Psoas muscle (tissue), 8 donors: Measurements from ENCODE around the gene SEC24D. TPM values are rescaled to one million over a fixed set of nuclear protein-coding genes. Genes with fewer than 3 reads are reported as not detected.

Source experiments
- ATAC-seq, 4 donors: fragments of 200-7000 bp; cut with Tn5 transposase; one replicate each; pipeline ENCODE4 v1.9.1; 2020; ENCODE audit warnings: moderate library complexity in 3 of 4, mild to moderate bottlenecking in 2 of 4
- DNase-seq, 2 donors: peaks; one replicate each; pipeline ENCODE4 v3.0.0-alpha.2; 2020
- H3K27ac ChIP-seq: fragments of 200-600 bp; one replicate; pipeline ENCODE4 v1.8.0; 2022
- H3K27me3 ChIP-seq, 3 donors: fragments of 200-600 bp in 1 of 3; one replicate each; pipeline versions ENCODE4 v1.6.1 to v1.8.0; 2013 to 2022; ENCODE audit warnings: low read length in 2 of 3, mild to moderate bottlenecking in 2 of 3, moderate library complexity in 1 of 3; ENCODE audit not compliant: insufficient read depth in 3 of 3
- H3K36me3 ChIP-seq, 2 donors: fragments of 200-600 bp in 1 of 2; one replicate each; pipeline versions ENCODE4 v1.6.1 to v1.8.0; 2013 to 2022; ENCODE audit warnings: low read depth in 1 of 2, mild to moderate bottlenecking in 1 of 2, moderate library complexity in 1 of 2; ENCODE audit not compliant: insufficient read depth in 1 of 2
- H3K4me1 ChIP-seq: fragments of 200-600 bp; one replicate; pipeline ENCODE4 v1.8.0; 2022
- H3K4me3 ChIP-seq: fragments of 200-600 bp; one replicate; pipeline ENCODE4 v1.8.0; 2022; ENCODE audit warnings: mild to moderate bottlenecking
- H3K9me3 ChIP-seq: fragments of 200-600 bp; one replicate; pipeline ENCODE4 v1.8.0; 2022
- CTCF ChIP-seq: fragments of 200-600 bp; IDR thresholded peaks from one replicate; pipeline ENCODE4 v1.8.0; 2022; ENCODE audit warnings: antibody characterized with exemption
- WGBS, 3 donors: extraction: QIAGEN DNeasy Blood & Tissue Kit; methylation state at CpG; one replicate each; pipeline versions ENCODE4 v1.1.6 to v1.1.7; 2013; 5-methylcytosine and 5-hydroxymethylcytosine counted together
- intact Hi-C, 2 donors: fragments of 100-400 bp; cut with DNase I; formaldehyde crosslinking; loops; one replicate each; pipeline versions ENCODE4 v1.11.0 to v1.14.2; 2022
- long read RNA-seq, 2 donors: library from polyadenylated mRNA; unstranded; transcript quantifications; one replicate each; pipeline ENCODE4 v2.0.0, GENCODE V29; 2021
- polyA plus RNA-seq, 3 donors: library from polyadenylated mRNA; stranded (reverse); fragments of 200-250 nt; gene quantifications; one replicate each; pipeline ENCODE4 v1.2.3, GENCODE V29; 2013
- total RNA-seq, 4 donors: library from RNA; stranded (reverse); fragmentation: NEBNext Ultra II Directional in 2 of 4; extraction: Animal tissue kit (Norgen Biotek cat#: 25700) in 2 of 4; gene quantifications; one replicate each; pipeline versions ENCODE4 v1.2.1 to v1.2.4, GENCODE V29; 2021 to 2023
- donor health status: healthy with polysubstance abuse.
- donor health status: DM: no; HTN: no; CAD: no; lungs with moderate emphysema.
- donor health status: Bipolar disorder and iron deficiency.
- donor health status: healthy.
- donor health status: DM: yes; HTN: yes; CAD: no.
- donor health status: DM: no; HTN: no; CAD: no.
- donor health status: DM: no; HTN: no; CAD: no.
- donor health status: DM: yes; HTN: yes; CAD: no.

SEC24D gene
- total RNA-seq (10 to 100 TPM in 1 of 4 donors, 1 to 10 TPM in 3; 5.8 to 13.7 (median 6.3) TPM), polyA plus RNA-seq (1 to 10 TPM; 2.4 to 5.9 (median 5.5) TPM)
- long read RNA-seq, donor 1, partial matches to known transcripts = 0 of 2 reads
- long read RNA-seq, donor 1, other reads (novel, unspliced or antisense) = 2 of 2 reads
- long read RNA-seq, donor 2, full-length matches to known transcripts = 2 of 14 reads
- long read RNA-seq, donor 2, partial matches to known transcripts = 8 of 14 reads
- long read RNA-seq, donor 2, other reads (novel, unspliced or antisense) = 4 of 14 reads

GRCh38 chr4:118835571-118836300 lies at the start of gene SEC24D:
TSS of gene SEC24D (minus strand) at chr4:118836126. CDS start at chr4:118833696, 2,430 bp downstream.
- peak; percentile 96 to 98 (median 98) for ATAC-seq
- Histone ChIP-seq H3K27ac (peak within 1 kb of the TSS; percentile 93), H3K9me3 (no peaks in the 10 kb centered on the region), H3K36me3 (peaks cover 0 to 28% of the 10 kb centered on the region in 2 donors), H3K4me1 (peaks cover 9% of the 10 kb centered on the region), H3K27me3 (no peaks in the 10 kb centered on the region), H3K4me3 (peak within 1 kb of the TSS; percentile 100)
- DNase-seq = peak; percentile 92 to 95
- 0% methylated on average over 54 to 69 of the region's 69 CpGs for WGBS, 3 donors
- no peak for TF ChIP-seq CTCF
- intact Hi-C loops = loop anchor here in 1 of 2 donors (5.0 kb wide), 3 partner anchors 52 to 132 kb away; partner anchors contain the start of gene SYNPO2

GRCh38 chr4:118884716-118885115 lies 48.8 kb upstream of the SEC24D start:
- Histone ChIP-seq H3K9me3 (no peaks in the 10 kb centered on the region), H3K4me1 (no peaks in the 10 kb centered on the region), H3K27me3 (no peaks in the 10 kb centered on the region), H3K27ac (no peak overlapping the region), H3K4me3 (no peak overlapping the region), H3K36me3 (no peaks in the 10 kb centered on the region)
- no peak for DNase-seq
- WGBS, 3 donors = 63 to 89% (median 84%) methylated on average over 3 of the region's 3 CpGs
- intact Hi-C loops = loop anchor here (5.0 to 10.0 kb wide), 3 partner anchors 47 to 140 kb away; partner anchors contain the start of gene SEC24D (in 1 of the 2)
- no peak for TF ChIP-seq CTCF
- no peak for ATAC-seq

- no peaks in the 10 kb centered on the region for H3K27me3 ChIP-seq
- no peak overlapping the region for H3K4me3 ChIP-seq
- no peak for TF ChIP-seq CTCF
- intact Hi-C loops = loop anchor here in 1 of 2 donors (10.0 kb wide), 1 partner anchor 139 kb away; no protein-coding TSS in a partner anchor
- no peaks in the 10 kb centered on the region for H3K9me3 ChIP-seq
- WGBS, 3 donors = 75 to 81% (median 80%) methylated on average over 1 of the region's 1 CpG
- ATAC-seq = peak in 1 of 4 donors; percentile 19
- H3K27ac ChIP-seq = no peak overlapping the region
- no peaks in the 10 kb centered on the region for H3K4me1 ChIP-seq
- no peaks in the 10 kb centered on the region for H3K36me3 ChIP-seq
- no peak for DNase-seq
Observed at GRCh38 chr4:118883861-118884260, 47.9 kb upstream of the SEC24D start.

- peak in 3 of 4 donors; percentile 69 to 78 (median 70) for ATAC-seq
- TF ChIP-seq CTCF = no peak
- Histone ChIP-seq H3K27me3 (no peaks in the 10 kb centered on the region), H3K36me3 (no peaks in the 10 kb centered on the region), H3K4me1 (no peaks in the 10 kb centered on the region), H3K9me3 (no peaks in the 10 kb centered on the region), H3K27ac (peak overlapping the region; percentile 6), H3K4me3 (no peak overlapping the region)
- intact Hi-C loops = loop anchor here in 1 of 2 donors (10.0 kb wide), 1 partner anchor 137 kb away; no protein-coding TSS in a partner anchor
- DNase-seq = no peak
- 65 to 79% (median 69%) methylated on average over 12 of the region's 12 CpGs for WGBS, 3 donors
Observed at GRCh38 chr4:118881512-118882146, 45.7 kb upstream of the SEC24D start.
